ENCODE measurements around the gene RNFT2. TPM values are rescaled to one million over a fixed set of nuclear protein-coding genes. Genes with fewer than 3 reads are reported as not detected.

Gene RNFT2
- total RNA-seq, 1 donor from 2014 or later = 0.66 TPM

DNA sequence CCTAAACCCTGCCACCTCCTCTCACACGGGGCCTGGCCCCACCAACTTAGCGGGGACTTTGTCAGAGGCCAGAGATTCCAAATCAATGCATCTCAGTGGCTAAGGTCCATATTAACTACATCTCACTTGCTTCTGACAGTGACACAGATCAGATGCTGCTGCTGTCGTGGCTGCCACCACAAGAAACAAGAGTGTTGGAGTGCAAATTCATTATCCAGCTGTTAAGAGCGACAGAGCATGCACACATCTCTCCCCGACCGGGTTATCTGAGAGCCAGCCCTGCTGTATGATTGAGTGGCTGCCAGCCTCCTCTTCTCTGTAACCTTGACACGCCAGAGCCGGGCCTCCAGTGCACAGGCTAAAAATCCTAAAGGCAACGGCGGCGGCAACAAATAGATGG is 40.4 kb upstream of the RNFT2 start:
- intact Hi-C loops (cut with micrococcal nuclease) = no loop called here
- peak; percentile 40 for DNase-seq
- peaks cover 39% of the 10 kb centered on the region for H3K4me1 ChIP-seq
- H3K9me3 ChIP-seq (replicated peaks) = no peaks in the 10 kb centered on the region
- no peak overlapping the region for H3K4me3 ChIP-seq
- H3K27me3 ChIP-seq (ENCODE audit: low read depth) = peaks cover 16% of the 10 kb centered on the region
- no peaks in the 10 kb centered on the region for H3K36me3 ChIP-seq
- no peak for TF ChIP-seq CTCF (IDR thresholded peaks at IDR 0.05; ENCODE audit: borderline replicate concordance)
- no peak overlapping the region for H3K27ac ChIP-seq (replicated peaks)

DNA sequence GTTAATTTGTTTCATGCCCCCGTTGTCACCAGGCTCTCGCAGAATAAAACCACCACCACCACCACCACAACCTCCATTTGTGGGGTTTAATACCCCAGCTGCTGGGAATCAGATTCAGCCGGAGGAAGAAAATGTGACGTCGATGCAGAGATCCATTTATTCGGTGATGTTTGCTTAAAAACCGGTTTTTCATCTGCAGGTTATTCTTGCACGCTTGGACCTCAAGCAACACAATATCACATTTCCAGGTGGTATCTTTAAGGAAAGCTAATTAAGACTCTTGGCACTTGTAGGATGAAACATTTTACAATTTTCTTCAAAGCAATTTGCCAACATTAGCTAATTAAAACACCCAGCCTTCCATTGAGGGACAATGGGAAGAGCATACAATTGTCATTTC is 40.0 kb upstream of the RNFT2 start:
- Histone ChIP-seq H3K27me3 (ENCODE audit: low read depth) (peaks cover 14% of the 10 kb centered on the region), H3K4me1 (peaks cover 37% of the 10 kb centered on the region), H3K36me3 (no peaks in the 10 kb centered on the region), H3K27ac (replicated peaks) (no peak overlapping the region), H3K9me3 (replicated peaks) (no peaks in the 10 kb centered on the region), H3K4me3 (no peak overlapping the region)
- intact Hi-C loops (cut with micrococcal nuclease) = no loop called here
- TF ChIP-seq CTCF (IDR thresholded peaks at IDR 0.05; ENCODE audit: borderline replicate concordance) = no peak
- no peak for DNase-seq

DNA sequence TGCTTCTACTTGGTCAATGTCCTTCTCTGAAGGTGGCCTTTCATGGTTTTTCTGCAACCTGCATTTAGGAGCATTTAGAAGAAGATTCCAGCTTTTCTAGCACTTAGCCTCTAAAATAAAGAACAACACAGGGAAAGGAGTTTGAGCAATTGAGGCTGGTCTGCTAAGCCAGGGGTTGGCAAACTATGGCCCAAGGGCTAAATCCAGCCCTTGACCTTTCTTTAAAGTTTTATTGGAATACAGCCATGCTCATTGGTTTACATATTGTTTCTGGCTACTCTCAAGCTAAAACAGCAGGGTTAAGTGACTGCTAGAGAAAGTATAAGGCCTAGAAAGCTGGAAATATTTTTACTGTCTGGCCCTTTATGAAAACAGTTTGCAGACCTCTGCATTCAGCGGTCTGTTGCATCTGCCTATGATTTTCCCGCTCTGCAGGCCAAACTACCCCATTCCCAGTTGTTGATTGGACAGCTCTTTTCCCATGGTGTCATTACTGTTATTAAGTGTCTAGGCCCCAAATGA is 39.5 kb upstream of the RNFT2 start:
- no peak for TF ChIP-seq CTCF (IDR thresholded peaks at IDR 0.05; ENCODE audit: borderline replicate concordance)
- peaks cover 37% of the 10 kb centered on the region for H3K4me1 ChIP-seq
- no peaks in the 10 kb centered on the region for H3K9me3 ChIP-seq (replicated peaks)
- H3K4me3 ChIP-seq = no peak overlapping the region
- no peaks in the 10 kb centered on the region for H3K36me3 ChIP-seq
- H3K27me3 ChIP-seq (ENCODE audit: low read depth) = peaks cover 12% of the 10 kb centered on the region
- intact Hi-C loops (cut with micrococcal nuclease) = no loop called here
- no peak for DNase-seq
- no peak overlapping the region for H3K27ac ChIP-seq (replicated peaks)

DNA sequence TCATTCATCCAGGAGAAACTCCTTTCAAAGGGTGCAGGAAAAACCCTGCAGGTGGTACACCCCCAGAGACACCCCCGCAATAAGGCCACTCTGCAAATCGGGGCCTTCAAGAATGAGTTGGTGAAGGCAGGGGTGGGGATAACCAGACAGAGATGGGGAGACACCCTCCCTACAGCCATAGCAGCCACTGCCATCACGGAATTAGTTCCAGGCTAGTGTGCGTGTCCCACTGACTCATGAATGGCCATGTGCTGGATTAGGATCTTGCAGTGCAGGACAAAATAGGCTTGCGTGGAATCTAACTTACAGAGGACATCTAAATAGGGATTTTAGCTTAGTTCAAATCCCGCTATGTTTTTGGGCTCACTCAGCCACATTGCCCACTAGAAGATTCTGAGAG is 38.0 kb upstream of the RNFT2 start:
- Histone ChIP-seq H3K9me3 (replicated peaks) (no peaks in the 10 kb centered on the region), H3K4me1 (peaks cover 22% of the 10 kb centered on the region), H3K36me3 (no peaks in the 10 kb centered on the region), H3K4me3 (no peak overlapping the region), H3K27ac (replicated peaks) (no peak overlapping the region), H3K27me3 (ENCODE audit: low read depth) (no peaks in the 10 kb centered on the region)
- no peak for TF ChIP-seq CTCF (IDR thresholded peaks at IDR 0.05; ENCODE audit: borderline replicate concordance)
- no peak for DNase-seq
- intact Hi-C loops (cut with micrococcal nuclease) = loop anchor here (10.0 kb wide), 1 partner anchor 705 kb away; no protein-coding TSS in a partner anchor

DNA sequence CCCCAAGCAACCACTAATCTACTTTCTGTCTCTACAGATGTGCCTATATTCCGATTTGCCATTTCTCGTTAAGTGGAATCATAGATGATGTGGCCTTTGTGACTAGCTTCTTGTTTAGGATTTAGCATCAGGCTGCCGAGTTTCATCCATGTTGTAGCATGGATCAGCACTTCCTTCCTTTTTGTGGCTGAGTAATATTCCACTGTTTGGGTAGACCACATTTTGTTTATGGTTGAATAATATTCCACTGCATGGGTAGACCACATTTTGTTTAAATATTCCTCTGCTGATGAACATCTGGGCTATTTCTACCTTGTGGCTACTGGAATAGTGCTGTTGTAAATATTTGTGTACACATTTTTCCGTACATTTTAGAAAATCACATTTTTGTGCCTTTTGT is 36.7 kb upstream of the RNFT2 start:
- intact Hi-C loops (cut with micrococcal nuclease) = loop anchor here (10.0 kb wide), 1 partner anchor 707 kb away; no protein-coding TSS in a partner anchor
- H3K36me3 ChIP-seq = no peaks in the 10 kb centered on the region
- H3K27me3 ChIP-seq (ENCODE audit: low read depth) = no peaks in the 10 kb centered on the region
- no peak overlapping the region for H3K27ac ChIP-seq (replicated peaks)
- TF ChIP-seq CTCF (IDR thresholded peaks at IDR 0.05; ENCODE audit: borderline replicate concordance) = no peak
- no peaks in the 10 kb centered on the region for H3K9me3 ChIP-seq (replicated peaks)
- no peak overlapping the region for H3K4me3 ChIP-seq
- peaks cover 16% of the 10 kb centered on the region for H3K4me1 ChIP-seq
- no peak for DNase-seq
